ENCODE results near the gene ZCCHC12.
"Not testable (repeated sequence)": the region's sequence is repeated elsewhere in the genome, so short reads cannot be mapped to it uniquely, and the experiment has no call there.

ZCCHC12 gene

DNA sequence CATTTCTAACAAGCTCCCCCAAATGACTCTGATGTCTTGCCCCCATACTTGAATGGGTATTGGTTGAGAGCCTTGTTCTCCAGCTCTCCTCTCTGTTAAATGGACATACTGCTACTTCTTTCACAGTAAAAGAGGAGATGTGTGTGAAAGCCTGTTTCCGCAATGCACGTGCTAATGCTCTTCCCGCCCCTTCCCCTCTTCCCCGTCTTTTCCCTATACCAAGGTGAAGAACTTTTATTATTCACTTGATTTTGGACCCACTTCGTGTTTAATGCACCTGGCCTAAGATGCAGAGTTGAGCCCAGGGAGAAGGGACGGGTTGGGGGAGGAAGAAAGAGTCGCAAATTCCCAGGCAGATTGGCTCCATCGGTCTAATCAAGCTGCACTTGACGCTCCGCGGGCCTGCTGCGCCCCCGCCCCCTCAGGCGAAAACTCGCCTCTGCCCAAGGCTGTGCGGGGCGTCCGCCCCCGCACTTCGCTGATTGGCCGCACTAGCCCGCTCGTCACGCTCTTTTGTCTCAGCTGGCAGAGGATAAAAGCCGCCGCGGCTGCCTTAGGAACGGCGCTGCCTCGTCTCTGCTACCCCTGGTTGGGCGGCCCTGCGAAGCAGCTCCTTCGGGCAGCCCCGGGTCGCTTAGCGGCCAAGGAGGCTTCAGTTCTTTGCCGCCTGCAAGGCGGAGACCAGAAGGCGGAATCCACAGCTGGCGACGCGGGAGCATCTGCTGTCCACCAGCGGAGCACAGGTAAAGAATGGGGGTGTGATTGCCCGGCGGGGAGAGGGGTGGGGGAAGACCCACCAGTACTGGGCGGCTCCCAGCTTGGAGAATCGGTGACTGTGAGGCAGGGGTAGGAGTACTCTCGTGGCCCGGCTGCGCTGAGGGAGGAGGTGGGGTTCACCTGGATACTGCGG is at the start of gene ZCCHC12:
Gene ZCCHC12 (plus strand): TSS at position 562 of the 910 bp plus-strand sequence. CDS start 1,421 bp downstream, outside the sequence.
- DNase-seq = peak; percentile 64

- DNase-seq = no peak
Observed at GRCh38 chrX:118779581-118779980, 44.0 kb upstream of the ZCCHC12 start.

- no peak for DNase-seq
Observed at GRCh38 chrX:118780509-118780908, 43.1 kb upstream of the ZCCHC12 start.

- DNase-seq = no peak
Observed at GRCh38 chrX:118780911-118781310, 42.7 kb upstream of the ZCCHC12 start.

DNA sequence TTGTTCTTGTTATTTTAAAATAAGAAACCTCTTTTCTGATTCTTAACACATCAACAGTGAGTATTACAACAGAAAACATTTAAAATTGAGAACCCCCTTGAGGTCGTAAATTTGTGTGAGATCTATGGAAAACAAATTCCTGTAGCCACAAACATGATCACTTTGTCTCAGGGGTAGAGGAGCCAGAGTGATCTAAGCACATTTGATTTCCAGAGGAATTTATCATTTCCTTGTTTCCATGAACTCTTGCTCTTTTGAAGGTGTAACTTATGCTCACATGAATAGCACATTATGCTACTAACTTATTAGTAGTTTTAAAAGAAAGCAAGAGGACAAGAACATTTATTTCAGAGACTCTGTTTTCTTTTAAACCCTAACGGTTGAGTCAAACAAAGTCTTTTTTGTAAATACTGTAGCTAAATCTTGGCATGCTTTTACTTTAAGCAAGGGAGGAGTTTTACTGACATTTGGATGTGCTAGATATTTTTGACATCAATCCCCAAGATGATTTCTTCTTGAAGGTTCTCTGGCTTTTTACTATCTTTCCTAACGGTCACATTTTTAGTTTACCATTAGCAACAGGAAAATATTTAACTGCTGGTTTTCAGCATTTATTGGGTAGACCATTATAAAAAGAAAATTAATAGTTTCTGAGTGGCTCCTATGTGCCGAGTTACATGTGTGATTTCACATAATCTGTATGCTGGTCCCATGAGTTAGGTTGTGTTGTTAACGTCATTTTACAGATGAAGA is 27.9 kb upstream of the ZCCHC12 start:
- no peak for DNase-seq

DNA sequence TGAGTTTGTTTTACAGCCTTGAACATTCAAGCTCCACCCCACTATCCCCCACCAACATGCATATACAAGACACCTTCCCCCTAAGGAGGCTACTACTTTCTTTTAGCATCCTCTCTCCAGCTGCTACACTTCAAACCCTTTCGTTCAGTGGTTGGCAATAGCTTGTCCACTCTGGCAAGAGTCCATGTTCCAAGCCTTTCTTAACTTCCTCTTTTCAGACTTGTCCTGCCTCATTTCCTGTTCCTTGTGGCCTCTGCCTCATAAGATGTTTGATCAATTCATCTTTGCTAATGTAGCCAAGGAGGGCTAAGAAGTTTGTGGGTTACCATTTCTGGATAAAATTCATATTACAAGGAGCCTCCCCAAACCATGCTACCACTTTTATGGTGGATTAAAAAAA is 20.8 kb upstream of the ZCCHC12 start:
- DNase-seq = no peak

DNA sequence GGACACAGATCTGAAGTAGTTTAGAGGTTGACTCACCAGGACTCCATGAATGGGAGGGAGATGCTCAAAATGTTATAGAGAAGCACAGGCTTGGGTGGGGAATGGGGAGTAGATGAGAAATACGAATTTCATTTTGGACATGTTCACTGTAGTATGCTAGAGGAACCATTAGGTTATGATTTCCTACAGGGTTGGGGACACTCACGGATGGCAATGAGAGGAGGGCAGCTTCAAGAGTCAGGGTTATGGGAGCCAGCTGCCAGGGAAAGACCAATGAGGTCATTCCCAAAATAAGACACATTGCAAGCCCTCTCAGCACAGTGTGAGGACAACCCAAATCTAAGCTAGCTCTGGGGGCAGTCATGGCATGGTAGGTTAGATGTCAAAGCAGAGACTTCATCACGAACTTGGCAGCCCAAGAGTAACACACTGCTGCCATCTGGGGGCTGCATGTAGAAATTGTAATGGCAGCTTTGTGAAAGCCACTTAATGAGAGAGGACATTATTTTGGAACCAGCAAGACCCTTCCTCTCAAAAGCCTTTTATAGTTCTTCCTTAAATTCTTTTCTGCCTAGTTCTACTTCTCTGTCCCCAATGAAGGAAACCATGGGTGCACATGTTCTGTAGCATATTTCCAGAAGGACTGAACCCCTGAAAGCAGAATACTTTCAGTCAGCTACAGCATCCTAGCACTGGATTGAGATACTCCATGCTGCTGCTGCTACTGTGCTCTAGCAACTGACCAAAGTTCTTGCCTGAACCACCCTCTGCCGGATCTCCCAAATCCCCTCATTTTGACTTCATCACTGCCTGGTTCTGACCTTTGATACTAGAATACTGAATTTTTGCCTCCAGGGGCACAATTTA is 16.2 kb upstream of the ZCCHC12 start:
- peak; percentile 29 for DNase-seq

DNA sequence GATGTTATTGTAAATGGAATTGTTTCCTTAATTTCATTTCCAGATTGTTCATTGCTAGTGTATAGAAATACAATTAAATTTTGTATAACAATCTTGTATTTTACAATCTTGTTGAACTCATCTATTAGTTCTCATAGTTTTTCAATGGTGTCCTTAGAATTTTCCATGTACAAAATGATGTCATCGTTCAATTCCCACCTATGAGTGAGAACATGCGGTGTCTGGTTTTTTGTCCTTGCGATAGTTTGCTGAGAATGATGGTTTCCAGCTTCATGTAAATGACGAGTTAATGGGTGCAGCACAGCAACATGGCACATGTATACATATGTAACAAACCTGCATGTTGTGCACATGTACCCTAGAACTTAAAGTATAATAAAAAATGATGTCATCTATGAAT is 6.4 kb upstream of the ZCCHC12 start:
- DNase-seq = not testable (repeated sequence)

DNA sequence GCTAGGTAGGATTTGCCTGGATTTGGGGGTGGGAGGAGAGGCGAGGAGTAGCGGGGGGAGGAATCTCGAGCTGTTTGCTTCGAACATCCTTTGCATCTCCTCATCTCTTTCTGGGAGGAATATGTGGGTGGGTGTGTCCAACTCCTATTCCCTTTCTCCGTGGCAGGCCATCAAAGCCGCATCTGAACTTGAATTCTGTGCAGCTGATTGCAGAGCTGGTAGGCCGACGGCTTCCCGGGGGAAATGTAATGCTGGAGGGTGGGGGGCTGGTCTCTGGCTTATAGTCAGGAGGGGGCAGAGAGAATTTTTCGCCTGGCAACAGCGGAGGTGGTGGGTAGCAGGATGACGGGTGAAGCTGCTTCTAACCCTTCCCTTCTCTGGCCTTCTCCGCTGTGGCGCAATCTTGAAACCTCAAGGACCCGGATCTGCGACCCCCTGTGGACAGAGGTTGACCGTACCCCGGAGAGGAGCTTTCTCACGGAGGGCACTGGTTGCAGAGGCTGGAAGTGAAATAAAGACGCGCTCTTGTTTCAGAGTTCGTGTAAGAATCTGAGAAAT is 628 bp downstream of the ZCCHC12 start:
- DNase-seq = peak; percentile 1

DNA sequence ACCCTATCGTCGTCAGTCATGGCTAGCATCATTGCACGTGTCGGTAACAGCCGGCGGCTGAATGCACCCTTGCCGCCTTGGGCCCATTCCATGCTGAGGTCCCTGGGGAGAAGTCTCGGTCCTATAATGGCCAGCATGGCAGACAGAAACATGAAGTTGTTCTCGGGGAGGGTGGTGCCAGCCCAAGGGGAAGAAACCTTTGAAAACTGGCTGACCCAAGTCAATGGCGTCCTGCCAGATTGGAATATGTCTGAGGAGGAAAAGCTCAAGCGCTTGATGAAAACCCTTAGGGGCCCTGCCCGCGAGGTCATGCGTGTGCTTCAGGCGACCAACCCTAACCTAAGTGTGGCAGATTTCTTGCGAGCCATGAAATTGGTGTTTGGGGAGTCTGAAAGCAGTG is 1.6 kb downstream of the ZCCHC12 start:
- DNase-seq = no peak

DNA sequence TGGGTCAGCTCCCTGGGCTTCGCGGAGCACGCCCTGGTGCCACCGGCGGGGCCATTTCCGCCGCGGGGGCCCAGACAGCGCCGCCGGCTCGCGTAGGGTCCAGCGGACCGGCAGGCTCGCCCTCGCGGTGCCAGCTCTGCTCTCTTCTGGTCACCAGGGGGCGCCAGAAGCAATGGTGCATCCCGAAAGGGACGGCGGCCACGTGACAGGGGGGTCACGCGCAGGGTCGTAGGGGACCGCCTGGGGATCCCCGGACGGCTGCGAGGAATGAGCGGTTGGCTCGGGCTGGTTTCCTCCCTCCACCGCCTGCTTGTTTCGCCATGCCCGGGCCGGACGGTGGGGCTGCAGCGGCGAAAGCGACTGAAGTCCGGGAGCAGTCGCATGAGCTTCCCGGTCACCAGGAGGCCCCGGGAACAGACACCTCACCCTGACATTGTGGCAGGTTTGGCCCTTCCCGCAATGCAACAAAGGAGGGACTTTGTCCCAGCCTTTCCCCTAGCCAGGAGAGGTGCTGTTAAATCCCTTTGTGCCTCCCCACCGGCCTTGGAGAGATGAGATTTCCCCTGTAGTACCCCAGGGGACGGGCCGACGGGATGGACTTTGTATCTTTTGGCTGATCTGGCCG is 15.8 kb downstream of the ZCCHC12 start:
- DNase-seq = peak; percentile 63

DNA sequence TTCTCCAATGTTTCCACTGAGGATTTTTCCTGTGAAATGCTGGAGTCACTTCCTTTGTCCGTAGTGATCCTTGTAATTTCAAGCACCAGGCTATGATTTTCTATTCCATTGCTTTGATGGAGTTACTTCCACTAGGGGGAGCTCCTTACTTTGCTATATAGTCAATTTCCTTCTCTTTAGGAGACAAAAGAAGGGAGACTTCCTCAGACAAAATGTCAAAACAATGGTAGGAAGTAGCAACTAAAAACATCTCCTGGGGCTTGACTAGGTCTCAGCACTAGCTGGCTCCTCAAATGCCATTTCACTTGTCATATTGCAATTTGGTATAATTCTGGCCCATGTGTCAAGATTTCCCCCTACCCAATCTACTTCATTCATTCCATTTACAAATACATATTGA is 24.1 kb downstream of the ZCCHC12 start:
- no peak for DNase-seq

GRCh38 chrX:118853596-118853995 is 30.0 kb downstream of the ZCCHC12 start:
- no peak for DNase-seq

DNA sequence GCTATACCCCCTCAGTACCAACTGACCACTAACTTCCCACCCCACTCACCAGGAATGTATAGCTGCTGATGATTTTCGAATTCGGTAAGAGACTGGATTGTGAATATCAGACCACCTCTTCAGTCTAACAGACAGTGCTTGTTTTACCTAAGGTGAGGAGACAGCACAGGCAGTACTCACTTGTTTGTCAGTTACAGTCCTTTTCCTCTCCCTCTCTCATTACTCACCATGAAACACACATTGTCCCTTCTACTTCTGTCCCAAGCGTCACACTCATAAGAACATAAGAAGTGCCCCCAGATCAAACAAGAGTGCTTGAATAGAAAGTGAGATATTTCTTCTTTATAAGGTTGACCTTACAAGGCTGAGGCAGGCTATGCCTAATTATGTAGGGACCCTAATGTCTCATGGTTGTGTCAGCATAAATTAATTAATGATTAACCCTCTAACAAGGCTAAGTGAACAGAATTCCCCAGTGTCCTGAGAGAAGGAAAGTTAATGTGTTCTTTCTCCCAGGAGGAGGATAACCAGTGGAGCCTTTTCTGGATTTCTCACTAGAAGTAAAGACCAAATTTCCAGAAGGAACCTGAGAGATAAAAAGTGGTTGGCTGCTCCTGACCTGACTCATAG is 32.2 kb downstream of the ZCCHC12 start:
- DNase-seq = no peak

DNA sequence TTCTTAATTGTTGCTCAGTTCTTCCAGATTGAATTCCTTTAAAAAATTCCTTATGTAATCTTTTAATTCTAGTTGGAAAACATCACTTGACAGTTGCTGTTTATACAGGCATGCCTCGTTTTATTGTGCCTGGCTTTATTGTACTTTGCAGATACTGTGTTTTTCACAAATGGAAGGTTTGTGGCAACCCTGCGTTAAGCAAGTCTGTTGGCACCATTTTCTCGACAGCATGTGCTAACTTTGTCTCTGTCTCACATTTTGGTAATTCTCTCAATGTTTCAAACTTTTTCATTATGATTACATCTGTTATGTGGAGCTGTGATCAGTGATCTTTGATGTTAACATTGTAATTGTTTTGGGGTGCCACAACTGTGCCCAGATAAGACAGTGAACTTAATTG is 33.4 kb downstream of the ZCCHC12 start:
- no peak for DNase-seq

DNA sequence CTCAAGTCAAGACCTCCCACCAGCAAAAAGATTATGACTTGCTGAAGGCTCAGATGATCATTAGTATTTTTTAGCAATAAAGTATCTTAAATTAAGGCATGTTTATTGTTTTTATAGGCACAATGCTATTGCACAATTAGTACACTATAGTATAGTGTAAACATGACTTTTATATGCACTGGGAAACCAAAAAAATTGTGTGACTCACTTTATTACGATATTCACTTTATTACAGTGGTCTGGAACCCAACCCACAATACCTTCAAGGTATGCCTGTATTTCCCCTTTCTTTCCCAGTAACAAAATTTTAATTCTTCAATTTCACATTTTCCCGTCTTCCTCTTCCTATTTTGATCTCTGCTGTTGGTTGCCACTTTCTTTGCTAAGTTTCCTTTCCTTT is 37.7 kb downstream of the ZCCHC12 start:
- no peak for DNase-seq

DNA sequence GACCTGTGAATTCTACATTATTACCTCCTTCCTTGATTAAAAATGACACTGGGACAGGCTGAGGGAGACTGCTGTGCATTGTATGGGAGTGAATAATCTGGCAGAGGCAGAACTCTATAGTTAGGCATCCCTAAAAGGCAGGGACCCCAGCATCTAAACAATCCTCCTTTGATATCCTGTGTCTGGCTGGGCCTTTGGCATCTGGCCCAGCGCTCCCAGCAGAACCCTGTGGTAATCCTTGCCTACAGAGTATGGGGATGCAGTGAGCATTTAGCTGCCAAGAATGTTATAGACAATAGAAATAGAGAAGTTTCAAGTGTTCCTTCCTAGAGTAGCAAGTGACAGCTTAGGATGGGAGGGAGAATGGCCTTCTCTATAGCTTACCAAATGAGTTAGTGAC is 38.5 kb downstream of the ZCCHC12 start:
- no peak for DNase-seq

GRCh38 chrX:118862979-118863378 is 39.4 kb downstream of the ZCCHC12 start:
- no peak for DNase-seq

GRCh38 chrX:118864063-118864635 is 40.5 kb downstream of the ZCCHC12 start:
- DNase-seq = no peak

GRCh38 chrX:118865231-118865630 is 41.6 kb downstream of the ZCCHC12 start:
- no peak for DNase-seq

GRCh38 chrX:118867251-118867650 is 43.6 kb downstream of the ZCCHC12 start:
- no peak for DNase-seq

Data from CD4-positive, alpha-beta T cell treated with Interleukin-6 for 4 hours (primary cell).